WTC11 (cell line): ENCODE results near the gene MAPKAPK3. TPM values are rescaled to one million over a fixed set of nuclear protein-coding genes. Genes with fewer than 3 reads are reported as not detected.

Experiments used
- ATAC-seq: fragments of 200-7000 bp; cut with Tn5 transposase; 2 replicates; pipeline ENCODE4 v1.10.0; 2021; ENCODE audit warnings: mild to moderate bottlenecking, moderate library complexity
- CTCF ChIA-PET: fragments of 300-600 bp; sonication (Branson Sonifier 250); formaldehyde crosslinking; loops from one replicate; lab custom pipeline; 2021; ENCODE audit warnings: antibody characterized with exemption; lab: Charles Lee
- POLR2A ChIA-PET: fragments of 350-600 bp; sonication (Branson Sonifier 250); formaldehyde crosslinking; loops from one replicate; lab custom pipeline; 2021; ENCODE audit warnings: antibody characterized with exemption; lab: Charles Lee
- DNase-seq: peaks from one replicate; pipeline ENCODE4 v3.0.0; 2021; ENCODE audit warnings: low spot score
- H3K27ac Mint-ChIP-seq: 2 replicates; pipeline ENCODE4 v1.8.0; 2021; ENCODE audit warnings: mixed read lengths
- H3K27me3 Mint-ChIP-seq: 2 replicates; pipeline ENCODE4 v1.8.0; 2021; ENCODE audit warnings: low read depth, mild to moderate bottlenecking, moderate library complexity, mixed read lengths
- H3K36me3 Mint-ChIP-seq: 2 replicates; pipeline ENCODE4 v1.8.0; 2021; ENCODE audit warnings: mixed read lengths
- H3K4me1 Mint-ChIP-seq: 2 replicates; pipeline ENCODE4 v1.8.0; 2022; ENCODE audit warnings: mixed read lengths
- H3K4me3 Mint-ChIP-seq: 2 replicates; pipeline ENCODE4 v1.8.0; 2021; ENCODE audit warnings: mild to moderate bottlenecking, moderate library complexity, mixed read lengths
- H3K9me3 Mint-ChIP-seq: 2 replicates; pipeline ENCODE4 v1.8.0; 2021; ENCODE audit warnings: mixed read lengths
- ATF1 ChIP-seq: sonication (generic); formaldehyde crosslinking; IDR thresholded peaks from 2 replicates; pipeline ENCODE4 v1.8.1; 2023; ENCODE audit warnings: mild to moderate bottlenecking, moderate library complexity, missing genetic modification reagents
- ETV6 ChIP-seq: sonication (generic); formaldehyde crosslinking; IDR thresholded peaks from 2 replicates; pipeline ENCODE4 v1.8.1; 2022; ENCODE audit warnings: mild to moderate bottlenecking, missing genetic modification reagents
- GTF2I ChIP-seq: fragments of 250-450 bp; sonication (Bioruptor Pico); conservative IDR thresholded peaks from 2 replicates; pipeline ENCODE4 v1.4.0; 2021; ENCODE audit warnings: mild to moderate bottlenecking
- RELA ChIP-seq: sonication (generic); formaldehyde crosslinking; IDR thresholded peaks from 2 replicates; pipeline ENCODE4 v1.8.1; 2022; ENCODE audit warnings: missing genetic modification reagents, mild to moderate bottlenecking, borderline replicate concordance
- SMAD3 ChIP-seq: sonication (generic); formaldehyde crosslinking; IDR thresholded peaks from 2 replicates; pipeline ENCODE4 v1.8.0; 2022; ENCODE audit warnings: missing genetic modification reagents, mild to moderate bottlenecking, borderline replicate concordance
- SP1 ChIP-seq: sonication (generic); formaldehyde crosslinking; conservative IDR thresholded peaks from 2 replicates; pipeline ENCODE4 v1.8.1; 2022; ENCODE audit warnings: missing genetic modification reagents
- TEAD4 ChIP-seq: sonication (generic); formaldehyde crosslinking; IDR thresholded peaks from 2 replicates; pipeline ENCODE4 v1.8.0; 2022; ENCODE audit warnings: mild to moderate bottlenecking, missing genetic modification reagents
- ZNF121 ChIP-seq: sonication (generic); formaldehyde crosslinking; IDR thresholded peaks from 2 replicates; pipeline ENCODE4 v1.8.0; 2023; ENCODE audit warnings: missing genetic modification reagents
- ZNF396 ChIP-seq: fragments of 250-450 bp; sonication (Bioruptor Pico); IDR thresholded peaks from 2 replicates; pipeline ENCODE4 v1.8.0; 2021; ENCODE audit warnings: mild to moderate bottlenecking, moderate library complexity, borderline replicate concordance
- ZNF671 ChIP-seq: fragments of 250-450 bp; sonication (Bioruptor Pico); IDR thresholded peaks from 2 replicates; pipeline ENCODE4 v1.8.0; 2021; ENCODE audit warnings: mild to moderate bottlenecking
- microRNA-seq: library from miRNA; unstranded; fragments of <30 nt; microRNA quantifications from one replicate; pipeline ENCODE4 v1.2.0, GENCODE V29; 2022; ENCODE audit warnings: borderline number of aligned reads
- total RNA-seq: library from RNA; stranded (reverse); gene quantifications from 3 replicates; pipeline ENCODE4 v1.2.3, GENCODE V29; 2021
- TF ChIP-seq, protein P1 (sequence below): fragments of 250-450 bp; sonication (Bioruptor Pico); IDR thresholded peaks from 2 replicates; pipeline ENCODE4 v1.9.0; 2021; ENCODE audit warnings: mild to moderate bottlenecking
- TF ChIP-seq, protein P2 (sequence below): fragments of 200-600 bp; IDR thresholded peaks from 2 replicates; pipeline ENCODE4 v1.8.0; 2022; ENCODE audit warnings: antibody characterized with exemption
- TF ChIP-seq, protein P3 (sequence below): fragments of 250-450 bp; sonication (Bioruptor Pico); conservative IDR thresholded peaks from 2 replicates; pipeline ENCODE4 v1.9.0; 2021; ENCODE audit warnings: mild to moderate bottlenecking
- TF ChIP-seq, protein P4 (sequence below): sonication (generic); formaldehyde crosslinking; IDR thresholded peaks from 2 replicates; pipeline ENCODE4 v1.8.1; 2023; ENCODE audit warnings: mild to moderate bottlenecking, missing genetic modification reagents, moderate library complexity
- TF ChIP-seq, protein P5 (sequence below): fragments of 250-450 bp; sonication (Bioruptor Pico); IDR thresholded peaks from 2 replicates; pipeline ENCODE4 v1.9.0; 2021; ENCODE audit warnings: mild to moderate bottlenecking, borderline replicate concordance

Gene MAPKAPK3
- total RNA-seq, 1 experiment from 2014 or later = 60.2 TPM

- Mint-ChIP-seq H3K4me3 (no peak overlapping the region), H3K27ac (no peak overlapping the region), H3K4me1 (peaks cover 7% of the 10 kb centered on the region; the same call in 1 of the 2 replicates), H3K36me3 (peaks cover 11% of the 10 kb centered on the region), H3K27me3 (no peaks in the 10 kb centered on the region), H3K9me3 (peaks cover 29% of the 10 kb centered on the region)
- DNase-seq (no peak), ATAC-seq (no peak)
- ChIA-PET POLR2A (no interaction called here), CTCF (no interaction called here)
- TF ChIP-seq, protein P1, sequence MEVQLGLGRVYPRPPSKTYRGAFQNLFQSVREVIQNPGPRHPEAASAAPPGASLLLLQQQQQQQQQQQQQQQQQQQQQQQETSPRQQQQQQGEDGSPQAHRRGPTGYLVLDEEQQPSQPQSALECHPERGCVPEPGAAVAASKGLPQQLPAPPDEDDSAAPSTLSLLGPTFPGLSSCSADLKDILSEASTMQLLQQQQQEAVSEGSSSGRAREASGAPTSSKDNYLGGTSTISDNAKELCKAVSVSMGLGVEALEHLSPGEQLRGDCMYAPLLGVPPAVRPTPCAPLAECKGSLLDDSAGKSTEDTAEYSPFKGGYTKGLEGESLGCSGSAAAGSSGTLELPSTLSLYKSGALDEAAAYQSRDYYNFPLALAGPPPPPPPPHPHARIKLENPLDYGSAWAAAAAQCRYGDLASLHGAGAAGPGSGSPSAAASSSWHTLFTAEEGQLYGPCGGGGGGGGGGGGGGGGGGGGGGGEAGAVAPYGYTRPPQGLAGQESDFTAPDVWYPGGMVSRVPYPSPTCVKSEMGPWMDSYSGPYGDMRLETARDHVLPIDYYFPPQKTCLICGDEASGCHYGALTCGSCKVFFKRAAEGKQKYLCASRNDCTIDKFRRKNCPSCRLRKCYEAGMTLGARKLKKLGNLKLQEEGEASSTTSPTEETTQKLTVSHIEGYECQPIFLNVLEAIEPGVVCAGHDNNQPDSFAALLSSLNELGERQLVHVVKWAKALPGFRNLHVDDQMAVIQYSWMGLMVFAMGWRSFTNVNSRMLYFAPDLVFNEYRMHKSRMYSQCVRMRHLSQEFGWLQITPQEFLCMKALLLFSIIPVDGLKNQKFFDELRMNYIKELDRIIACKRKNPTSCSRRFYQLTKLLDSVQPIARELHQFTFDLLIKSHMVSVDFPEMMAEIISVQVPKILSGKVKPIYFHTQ (CRISPR knock-in tag) = no peak
- TF ChIP-seq, protein P2, sequence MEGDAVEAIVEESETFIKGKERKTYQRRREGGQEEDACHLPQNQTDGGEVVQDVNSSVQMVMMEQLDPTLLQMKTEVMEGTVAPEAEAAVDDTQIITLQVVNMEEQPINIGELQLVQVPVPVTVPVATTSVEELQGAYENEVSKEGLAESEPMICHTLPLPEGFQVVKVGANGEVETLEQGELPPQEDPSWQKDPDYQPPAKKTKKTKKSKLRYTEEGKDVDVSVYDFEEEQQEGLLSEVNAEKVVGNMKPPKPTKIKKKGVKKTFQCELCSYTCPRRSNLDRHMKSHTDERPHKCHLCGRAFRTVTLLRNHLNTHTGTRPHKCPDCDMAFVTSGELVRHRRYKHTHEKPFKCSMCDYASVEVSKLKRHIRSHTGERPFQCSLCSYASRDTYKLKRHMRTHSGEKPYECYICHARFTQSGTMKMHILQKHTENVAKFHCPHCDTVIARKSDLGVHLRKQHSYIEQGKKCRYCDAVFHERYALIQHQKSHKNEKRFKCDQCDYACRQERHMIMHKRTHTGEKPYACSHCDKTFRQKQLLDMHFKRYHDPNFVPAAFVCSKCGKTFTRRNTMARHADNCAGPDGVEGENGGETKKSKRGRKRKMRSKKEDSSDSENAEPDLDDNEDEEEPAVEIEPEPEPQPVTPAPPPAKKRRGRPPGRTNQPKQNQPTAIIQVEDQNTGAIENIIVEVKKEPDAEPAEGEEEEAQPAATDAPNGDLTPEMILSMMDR = no peak
- no peak for TF ChIP-seq ATF1 (CRISPR knock-in tag)
- no peak for TF ChIP-seq ZNF121 (CRISPR knock-in tag)
- no peak for TF ChIP-seq RELA (CRISPR knock-in tag)
- no peak for TF ChIP-seq GTF2I (CRISPR knock-in tag)
- TF ChIP-seq, protein P3, sequence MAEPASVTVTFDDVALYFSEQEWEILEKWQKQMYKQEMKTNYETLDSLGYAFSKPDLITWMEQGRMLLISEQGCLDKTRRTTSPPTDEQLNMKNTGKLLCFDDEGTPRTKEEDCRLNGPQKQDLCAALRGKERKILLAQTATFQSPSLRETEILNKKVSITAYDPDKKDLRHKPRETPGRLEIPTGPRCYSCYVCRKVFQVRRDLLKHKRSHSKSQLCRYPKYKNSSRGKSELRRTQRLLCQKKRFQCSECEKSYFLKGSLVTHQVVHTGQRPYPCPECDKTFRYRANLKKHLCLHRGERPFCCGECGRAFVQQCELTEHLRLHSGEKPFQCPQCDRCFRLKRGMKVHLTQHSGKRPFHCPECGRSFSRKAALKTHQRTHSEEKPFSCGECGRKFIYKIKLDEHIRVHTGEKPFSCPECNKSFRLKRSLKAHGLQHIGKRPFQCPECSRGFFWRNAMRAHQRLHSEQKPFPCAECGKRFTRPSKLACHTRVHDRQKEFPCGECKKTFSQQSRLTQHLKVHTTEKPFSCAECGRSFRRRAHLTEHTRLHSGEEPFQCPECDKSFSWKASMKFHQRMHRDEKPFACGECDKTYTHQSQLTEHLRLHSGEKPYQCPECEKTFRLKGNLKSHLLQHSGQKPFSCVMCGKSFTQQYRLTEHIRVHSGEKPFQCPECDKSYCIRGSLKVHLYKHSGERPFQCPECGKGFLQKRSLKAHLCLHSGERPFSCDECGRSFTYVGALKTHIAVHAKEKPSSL = no peak
- TF ChIP-seq ZNF671 = no peak
- no peak for TF ChIP-seq ETV6 (CRISPR knock-in tag)
- TF ChIP-seq TEAD4 (CRISPR knock-in tag) = no peak
- no peak for TF ChIP-seq ZNF396 (CRISPR knock-in tag)
- TF ChIP-seq SP1 (CRISPR knock-in tag) = no peak
- TF ChIP-seq, protein P4, sequence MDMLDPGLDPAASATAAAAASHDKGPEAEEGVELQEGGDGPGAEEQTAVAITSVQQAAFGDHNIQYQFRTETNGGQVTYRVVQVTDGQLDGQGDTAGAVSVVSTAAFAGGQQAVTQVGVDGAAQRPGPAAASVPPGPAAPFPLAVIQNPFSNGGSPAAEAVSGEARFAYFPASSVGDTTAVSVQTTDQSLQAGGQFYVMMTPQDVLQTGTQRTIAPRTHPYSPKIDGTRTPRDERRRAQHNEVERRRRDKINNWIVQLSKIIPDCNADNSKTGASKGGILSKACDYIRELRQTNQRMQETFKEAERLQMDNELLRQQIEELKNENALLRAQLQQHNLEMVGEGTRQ (CRISPR knock-in tag) = no peak
- TF ChIP-seq, protein P5, sequence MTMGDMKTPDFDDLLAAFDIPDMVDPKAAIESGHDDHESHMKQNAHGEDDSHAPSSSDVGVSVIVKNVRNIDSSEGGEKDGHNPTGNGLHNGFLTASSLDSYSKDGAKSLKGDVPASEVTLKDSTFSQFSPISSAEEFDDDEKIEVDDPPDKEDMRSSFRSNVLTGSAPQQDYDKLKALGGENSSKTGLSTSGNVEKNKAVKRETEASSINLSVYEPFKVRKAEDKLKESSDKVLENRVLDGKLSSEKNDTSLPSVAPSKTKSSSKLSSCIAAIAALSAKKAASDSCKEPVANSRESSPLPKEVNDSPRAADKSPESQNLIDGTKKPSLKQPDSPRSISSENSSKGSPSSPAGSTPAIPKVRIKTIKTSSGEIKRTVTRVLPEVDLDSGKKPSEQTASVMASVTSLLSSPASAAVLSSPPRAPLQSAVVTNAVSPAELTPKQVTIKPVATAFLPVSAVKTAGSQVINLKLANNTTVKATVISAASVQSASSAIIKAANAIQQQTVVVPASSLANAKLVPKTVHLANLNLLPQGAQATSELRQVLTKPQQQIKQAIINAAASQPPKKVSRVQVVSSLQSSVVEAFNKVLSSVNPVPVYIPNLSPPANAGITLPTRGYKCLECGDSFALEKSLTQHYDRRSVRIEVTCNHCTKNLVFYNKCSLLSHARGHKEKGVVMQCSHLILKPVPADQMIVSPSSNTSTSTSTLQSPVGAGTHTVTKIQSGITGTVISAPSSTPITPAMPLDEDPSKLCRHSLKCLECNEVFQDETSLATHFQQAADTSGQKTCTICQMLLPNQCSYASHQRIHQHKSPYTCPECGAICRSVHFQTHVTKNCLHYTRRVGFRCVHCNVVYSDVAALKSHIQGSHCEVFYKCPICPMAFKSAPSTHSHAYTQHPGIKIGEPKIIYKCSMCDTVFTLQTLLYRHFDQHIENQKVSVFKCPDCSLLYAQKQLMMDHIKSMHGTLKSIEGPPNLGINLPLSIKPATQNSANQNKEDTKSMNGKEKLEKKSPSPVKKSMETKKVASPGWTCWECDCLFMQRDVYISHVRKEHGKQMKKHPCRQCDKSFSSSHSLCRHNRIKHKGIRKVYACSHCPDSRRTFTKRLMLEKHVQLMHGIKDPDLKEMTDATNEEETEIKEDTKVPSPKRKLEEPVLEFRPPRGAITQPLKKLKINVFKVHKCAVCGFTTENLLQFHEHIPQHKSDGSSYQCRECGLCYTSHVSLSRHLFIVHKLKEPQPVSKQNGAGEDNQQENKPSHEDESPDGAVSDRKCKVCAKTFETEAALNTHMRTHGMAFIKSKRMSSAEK (CRISPR knock-in tag) = no peak
- TF ChIP-seq SMAD3 = no peak
These were observed 81.3 kb downstream of the MAPKAPK3 start for GRCh38 chr3:50698269-50698668.

Small RNA genes lying within 50 kb of the gene (microRNA-seq; reads per million reads assigned to microRNA genes)
- 35.3 reads per million, percentile 49 among the genes with 10 or more reads in this experiment for gene MIR4787

Other genes with a start within 250 kb of the MAPKAPK3 start
- 22.0 to 23.4 TPM (median 22.3 TPM) in 3 replicates for gene CACNA2D2, start 113.5 kb upstream of the MAPKAPK3 start, total RNA-seq
- 11.5 to 14.0 TPM (median 12.1 TPM) in 3 replicates for gene C3orf18, start 49.4 kb upstream of the MAPKAPK3 start, total RNA-seq
- 15.2 to 20.9 TPM (median 15.8 TPM) in 3 replicates for gene HEMK1, start 47.6 kb upstream of the MAPKAPK3 start, total RNA-seq
- gene CISH, start 5.4 kb upstream of the MAPKAPK3 start, total RNA-seq = 1.8 to 2.4 TPM (median 1.9 TPM) in 3 replicates
- gene DOCK3, start 57.8 kb downstream of the MAPKAPK3 start, total RNA-seq = 5.2 to 5.6 TPM (median 5.5 TPM) in 3 replicates